HCT116 (cell line): ENCODE data around the gene BOD1L1. TPM values are rescaled to one million over a fixed set of nuclear protein-coding genes. Genes with fewer than 3 reads are reported as not detected.

Experiments
- ATAC-seq: fragments of 200-7000 bp; cut with Tn5 transposase; 2 replicates; pipeline ENCODE4 v1.9.1; 2020; ENCODE audit warnings: mild to moderate bottlenecking, moderate library complexity
- BruUV-seq: library from RNA; stranded (reverse); fragments of 400-500 nt; replicated peaks from 2 replicates; lab custom pipeline; 2021; lab: Mats Ljungman, UMichigan
- CTCF ChIA-PET: fragments of 300-600 bp; sonication (Branson Sonifier 250); formaldehyde crosslinking; loops from one replicate; lab custom pipeline; 2021; ENCODE audit warnings: antibody characterized with exemption; lab: Charles Lee
- POLR2A ChIA-PET: fragments of 300-600, 350-600 bp; sonication (Branson Sonifier 250); formaldehyde crosslinking; loops from one replicate; lab custom pipeline; 2021; ENCODE audit warnings: antibody characterized with exemption; lab: Charles Lee
- RAD21 ChIA-PET, 2 experiments: fragments of 300-600 bp; sonication (Branson Sonifier 250); formaldehyde crosslinking; loops; one replicate each; lab custom pipeline; 2023; ENCODE audit warnings: low total read pairs in 2 of 2; ENCODE audit not compliant: uncharacterized antibody in 2 of 2, unreplicated experiment in 2 of 2, low non-redundant PET in 1 of 2; lab: Charles Lee
- DNase-seq: peaks from one replicate; pipeline ENCODE4 v3.0.0-alpha.2; 2010; ENCODE audit warnings: low read depth, low spot score
- H2AFZ ChIP-seq: fragments of 200-600 bp; shearing (Covaris generic), sonication (generic); 2 replicates; pipeline ENCODE4 v1.6.1; 2017; ENCODE audit warnings: low read depth, mixed run types, mixed read lengths, antibody characterized with exemption, low read length; ENCODE audit not compliant: poor library complexity, severe bottlenecking
- H3K27ac ChIP-seq: 2 replicates; pipeline ENCODE4 v1.5.1; 2012; ENCODE audit warnings: low read depth, low read length
- H3K27me3 ChIP-seq: fragments of 200-600 bp; sonication (generic); 2 replicates; pipeline ENCODE4 v1.6.1; 2016; ENCODE audit warnings: mixed run types, low read length, mixed read lengths; ENCODE audit not compliant: insufficient read depth
- H3K36me3 ChIP-seq, 2 experiments: fragments of 200-500 bp in 1 of 2; fragments of 200-600 bp in 1 of 2; sonication (Bioruptor generic) in 1 of 2; sonication (generic) in 1 of 2; 2 replicates each; pipeline versions ENCODE4 v1.5.1 to v1.6.1; 2014 to 2016; ENCODE audit warnings: low read length in 2 of 2, inconsistent platforms in 1 of 2, mixed read lengths in 1 of 2, mixed run types in 1 of 2; ENCODE audit not compliant: insufficient read depth in 2 of 2, control insufficient read depth in 1 of 2
- H3K4me1 ChIP-seq, 2 experiments: fragments of 200-600 bp in 1 of 2; sonication (generic) in 1 of 2; 2 replicates each; pipeline versions ENCODE4 v1.5.1 to v1.6.1; 2012 to 2017; ENCODE audit warnings: low read length in 2 of 2, inconsistent platforms in 1 of 2, mild to moderate bottlenecking in 1 of 2, mixed read lengths in 1 of 2, mixed run types in 1 of 2, moderate library complexity in 1 of 2; ENCODE audit not compliant: insufficient read depth in 2 of 2, control insufficient read depth in 1 of 2
- H3K4me2 ChIP-seq: fragments of 200-600 bp; sonication (generic); 2 replicates; pipeline ENCODE4 v1.6.1; 2017; ENCODE audit warnings: mixed run types, low read length, mixed read lengths
- H3K4me3 ChIP-seq, 2 experiments: fragments of 200-600 bp in 1 of 2; sonication (generic) in 1 of 2; replicated peaks in 1 of 2; 2 replicates each; pipeline ENCODE4 v1.5.1; 2011 to 2016; ENCODE audit warnings: low read length in 2 of 2, control low read depth in 1 of 2, low read depth in 1 of 2, mild to moderate bottlenecking in 1 of 2, mixed read lengths in 1 of 2, mixed run types in 1 of 2
- H3K79me2 ChIP-seq: fragments of 200-600 bp; sonication (generic); 2 replicates; pipeline ENCODE4 v1.6.1; 2017; ENCODE audit warnings: mild to moderate bottlenecking, mixed run types, low read length, moderate library complexity, mixed read lengths; ENCODE audit not compliant: insufficient read depth
- H3K9ac ChIP-seq: fragments of 200-600 bp; sonication (generic); 2 replicates; pipeline ENCODE4 v1.6.1; 2016; ENCODE audit warnings: low read length, mixed read lengths
- H3K9me2 ChIP-seq: fragments of 200-600 bp; sonication (generic), shearing (Covaris generic); 2 replicates; pipeline ENCODE4 v1.6.1; 2017; ENCODE audit warnings: mixed run types, mild to moderate bottlenecking, moderate library complexity; ENCODE audit not compliant: insufficient read depth
- H3K9me3 ChIP-seq, 2 experiments: fragments of 200-500 bp in 1 of 2; fragments of 200-600 bp in 1 of 2; sonication (Bioruptor generic) in 1 of 2; sonication (generic) in 1 of 2; 2 replicates each; pipeline ENCODE4 v1.6.1; 2014 to 2017; ENCODE audit warnings: low read length in 2 of 2, mixed read lengths in 2 of 2, inconsistent platforms in 1 of 2, low read depth in 1 of 2, mild to moderate bottlenecking in 1 of 2, mixed run types in 1 of 2, moderate library complexity in 1 of 2; ENCODE audit not compliant: control insufficient read depth in 1 of 2, insufficient read depth in 1 of 2
- H4K20me1 ChIP-seq: fragments of 200-600 bp; sonication (generic), shearing (Covaris generic); 2 replicates; pipeline ENCODE4 v1.6.1; 2017; ENCODE audit warnings: mixed run types, mild to moderate bottlenecking, moderate library complexity; ENCODE audit not compliant: insufficient read depth
- CTCF ChIP-seq, 3 experiments: fragments of 200-600 bp in 1 of 3; sonication (generic) in 1 of 3; IDR thresholded peaks in 2 of 3; conservative IDR thresholded peaks in 1 of 3; 2 replicates each; pipeline ENCODE4 v1.5.1; 2012 to 2017; ENCODE audit warnings: low read depth in 2 of 3, low read length in 2 of 3, antibody characterized with exemption in 1 of 3, borderline replicate concordance in 1 of 3, control low read depth in 1 of 3, mild to moderate bottlenecking in 1 of 3, mixed read lengths in 1 of 3, mixed run types in 1 of 3, moderate library complexity in 1 of 3; ENCODE audit not compliant: insufficient read depth in 1 of 3
- ZBTB33 ChIP-seq: IDR thresholded peaks from 2 replicates; pipeline ENCODE4 v1.6.1; 2011; ENCODE audit warnings: mild to moderate bottlenecking, low read length, moderate library complexity; ENCODE audit not compliant: insufficient replicate concordance; ENCODE audit errors: extremely low read depth
- intact Hi-C: fragments of 100-400 bp; cut with micrococcal nuclease; formaldehyde crosslinking; loops from 2 replicates; pipeline ENCODE4 v1.10.0; 2022
- total RNA-seq: library from RNA; stranded (reverse); gene quantifications from one replicate; pipeline ENCODE4 v1.2.1, GENCODE V29; 2021; ENCODE audit not compliant: unreplicated experiment

Gene BOD1L1
- total RNA-seq, 1 experiment from 2014 or later, result 22.4 TPM

GRCh38 chr4:13645075-13645474, 17.6 kb upstream of the BOD1L1 start:
- no TSS peak for BruUV-seq
- Histone ChIP-seq H3K27ac (no peak overlapping the region), H3K79me2 (no peaks in the 10 kb centered on the region), H4K20me1 (no peaks in the 10 kb centered on the region), H3K9me3 (no peaks in the 10 kb centered on the region), H3K9me2 (no peaks in the 10 kb centered on the region), H3K4me3 (no peak overlapping the region), H3K4me2 (no peak overlapping the region), H3K36me3 (no peaks in the 10 kb centered on the region), H2AFZ (no peak overlapping the region), H3K27me3 (0 out of 2 replicates have a peak, but pooled peaks cover 5% of the 10 kb centered on the region), H3K9ac (no peak overlapping the region), H3K4me1 (peaks cover 0 to 6% of the 10 kb centered on the region in 2 experiments; a peak in 2 of 4 replicates)
- intact Hi-C loops, result no loop called here
- ChIA-PET CTCF (interaction anchor here (1.4 kb wide), 1 partner anchor 9 kb away, joined by 7 read pairs; no protein-coding TSS in a partner anchor), POLR2A (no interaction called here), RAD21 (no interaction called here)
- DNase-seq, result no peak
- TF ChIP-seq ZBTB33 (no peak), CTCF (IDR thresholded peaks at IDR 0.05 in 2 of 3, conservative IDR thresholded peaks at IDR 0.05 in 1 of 3; ENCODE audit: borderline replicate concordance in 1 of 3, insufficient read depth in 1 of 3, low read depth in 2 of 3, low read length in 2 of 3) (peak in 2 of 3 experiments; percentile 36 to 46; a peak in 4 of 6 replicates)
- peak; percentile 67 for ATAC-seq
